ENCODE data around the gene PLEKHG1. TPM values are rescaled to one million over a fixed set of nuclear protein-coding genes. Genes with fewer than 3 reads are reported as not detected.

Gene PLEKHG1
- total RNA-seq, 1 donor from 2014 or later = 0.57 TPM

DNA sequence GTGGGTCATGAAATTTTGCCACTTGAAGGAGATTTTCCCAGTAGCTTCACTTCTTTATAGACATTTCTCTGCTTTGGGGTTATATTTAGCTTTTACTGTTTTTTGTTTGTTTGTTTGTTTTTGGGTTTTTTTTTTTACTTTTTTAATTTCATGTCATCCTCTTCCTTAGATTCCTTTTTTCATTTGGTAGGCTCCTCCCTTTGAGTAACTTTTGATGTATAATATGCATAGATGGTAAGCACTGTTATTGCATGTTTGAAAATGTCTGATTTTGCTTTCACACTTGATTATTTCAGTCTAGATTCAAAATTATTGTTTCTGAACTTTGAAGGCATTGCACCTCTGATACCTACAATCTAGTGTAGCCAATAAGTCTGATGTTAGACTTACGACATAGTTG is 37.6 kb downstream of the PLEKHG1 start:
- intact Hi-C loops (cut with micrococcal nuclease) = no loop called here

DNA sequence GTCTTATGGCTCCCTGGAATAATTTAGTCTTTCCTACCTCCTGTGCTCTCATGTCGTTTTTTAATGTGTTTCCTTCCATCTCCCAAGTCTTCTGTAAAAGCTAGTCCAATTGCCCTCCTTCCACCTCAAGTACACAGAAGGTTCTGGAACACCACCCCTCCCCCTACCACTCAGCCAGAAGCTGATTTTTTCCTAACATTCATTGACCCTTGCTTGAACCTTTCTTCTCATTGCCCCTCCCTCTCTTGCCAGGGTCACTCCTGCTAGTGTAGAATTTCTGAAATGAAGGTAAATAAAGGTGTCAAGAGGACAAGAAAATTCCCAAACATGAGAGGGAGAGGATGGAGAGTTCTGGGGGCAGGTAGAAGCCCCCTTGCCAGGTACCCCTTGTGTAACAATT is 38.6 kb downstream of the PLEKHG1 start:
- intact Hi-C loops (cut with micrococcal nuclease) = no loop called here

DNA sequence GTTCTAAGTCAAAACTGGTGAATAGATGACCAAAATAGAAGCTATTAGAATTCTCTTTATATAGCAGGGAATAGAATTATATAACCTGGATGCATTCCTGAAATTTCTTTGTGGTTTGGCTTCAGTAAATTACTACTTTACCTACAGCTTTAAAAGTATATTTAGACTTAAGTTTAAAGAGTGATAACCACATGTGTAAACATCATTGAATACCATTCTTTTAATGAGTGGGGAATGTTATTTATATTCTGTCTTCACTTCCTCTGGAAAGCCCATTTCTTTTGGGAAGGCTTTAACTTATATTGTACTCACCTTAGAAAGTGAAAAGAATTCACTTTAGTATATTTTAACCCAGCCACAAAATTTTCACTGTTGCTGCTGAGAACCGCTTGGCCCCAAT is 39.1 kb downstream of the PLEKHG1 start:
- intact Hi-C loops (cut with micrococcal nuclease) = no loop called here

DNA sequence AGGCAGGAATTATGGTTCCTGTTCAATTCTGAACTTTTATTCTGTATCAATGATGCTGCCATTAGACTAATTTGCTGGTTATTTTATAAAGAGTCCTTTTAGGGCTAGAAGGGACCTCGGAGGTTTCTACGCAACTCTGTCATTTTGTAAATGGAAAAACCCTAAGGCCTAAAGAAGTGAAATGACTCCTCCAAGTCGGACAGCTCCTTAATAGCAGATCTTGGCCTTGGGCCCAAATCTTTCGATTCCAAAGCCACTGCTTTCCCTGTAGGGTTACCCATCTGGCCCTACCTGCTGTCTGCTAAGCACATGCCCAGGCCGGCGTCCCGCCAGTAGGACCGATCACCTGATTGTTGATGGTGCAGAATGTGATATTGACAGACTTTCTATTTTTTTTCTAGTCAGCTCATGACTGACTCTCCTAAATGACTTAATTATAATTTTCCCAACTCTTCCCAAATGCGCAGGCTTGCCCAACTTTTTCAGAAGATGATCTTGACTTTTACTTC is 40.2 kb downstream of the PLEKHG1 start:
- intact Hi-C loops (cut with micrococcal nuclease) = no loop called here

DNA sequence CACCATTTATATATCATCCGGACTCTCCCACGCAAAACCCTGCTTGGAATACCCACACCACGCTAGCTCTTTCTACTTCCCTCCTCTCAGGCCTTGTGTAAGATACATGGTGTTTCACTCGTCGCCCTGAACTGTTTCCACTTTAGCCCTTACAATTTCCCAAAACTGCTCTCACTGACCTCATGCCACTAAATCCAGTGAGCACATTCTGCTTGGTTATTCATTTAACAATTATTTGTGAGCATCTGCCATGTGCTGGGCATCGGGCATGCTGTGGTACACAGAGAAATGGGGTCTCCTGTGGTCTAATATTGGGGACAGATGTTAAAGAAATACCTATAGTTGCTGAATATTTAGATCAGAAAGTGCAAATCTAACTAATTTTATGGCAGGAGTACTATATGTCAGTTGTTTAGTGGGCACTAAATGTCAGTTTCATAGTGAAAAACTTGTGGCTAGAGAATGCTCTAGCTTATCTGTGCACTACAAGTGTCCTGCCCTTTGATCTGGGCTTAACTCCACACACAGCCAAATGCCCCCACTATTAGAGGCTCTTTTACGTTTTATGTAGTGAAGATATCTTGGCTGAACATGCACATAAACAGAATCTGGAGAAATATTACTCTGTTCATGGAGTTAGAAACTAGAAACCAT is 41.0 kb downstream of the PLEKHG1 start:
- intact Hi-C loops (cut with micrococcal nuclease) = no loop called here

DNA sequence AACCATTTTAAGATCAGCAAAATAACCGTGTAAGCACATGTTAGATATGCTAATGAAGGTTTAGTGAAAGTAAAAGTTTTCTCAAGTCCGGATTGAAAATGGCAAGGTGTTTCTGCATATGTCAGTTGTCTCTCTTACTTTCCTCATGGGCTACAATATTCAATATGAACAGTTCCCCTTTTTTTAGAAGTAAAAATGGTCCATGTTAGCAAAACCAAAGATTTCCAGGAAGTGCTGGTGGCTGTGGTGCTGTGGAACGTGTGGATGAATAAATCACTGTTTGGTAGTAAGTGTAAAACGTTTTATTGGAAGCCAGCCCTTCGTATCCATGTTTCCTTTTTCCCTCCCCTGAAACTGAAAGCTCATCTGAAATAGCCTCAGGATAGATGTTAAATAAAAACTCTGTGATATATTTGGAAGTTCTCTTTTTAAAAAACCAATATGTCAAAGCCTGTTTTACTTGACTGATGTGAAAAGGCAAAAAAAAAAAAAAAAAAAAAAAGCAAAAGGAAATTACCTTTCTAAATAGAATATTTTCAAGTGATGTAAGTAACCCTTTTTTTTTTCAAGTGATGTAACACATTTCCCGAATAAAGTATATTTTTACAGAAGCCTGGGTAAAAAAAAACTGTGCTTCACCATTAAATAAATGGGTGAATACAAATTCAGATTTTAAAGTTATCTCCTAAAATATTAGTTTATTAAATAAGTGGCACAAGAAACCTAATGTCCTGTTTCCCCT is 41.9 kb downstream of the PLEKHG1 start:
- intact Hi-C loops (cut with micrococcal nuclease) = no loop called here

DNA sequence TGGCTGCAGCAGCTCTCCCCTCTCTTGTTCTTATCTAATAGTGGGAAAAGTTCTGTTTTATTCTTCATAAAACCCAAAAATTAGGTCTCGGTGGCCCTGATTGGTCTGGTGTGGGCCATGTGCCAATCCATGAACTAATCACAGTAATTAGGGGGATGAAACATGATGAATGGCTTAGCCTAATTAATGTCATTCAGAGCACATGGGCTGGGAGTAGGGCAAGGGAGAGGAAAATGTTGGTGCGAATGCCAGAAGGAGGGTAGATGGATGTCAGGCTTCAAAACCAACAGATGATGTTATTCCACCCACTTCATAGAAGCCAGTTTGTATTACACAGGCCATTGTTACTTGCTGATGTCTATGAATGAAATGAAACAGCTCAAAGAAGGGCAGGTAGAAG is 46.5 kb downstream of the PLEKHG1 start:
- intact Hi-C loops (cut with micrococcal nuclease) = no loop called here

DNA sequence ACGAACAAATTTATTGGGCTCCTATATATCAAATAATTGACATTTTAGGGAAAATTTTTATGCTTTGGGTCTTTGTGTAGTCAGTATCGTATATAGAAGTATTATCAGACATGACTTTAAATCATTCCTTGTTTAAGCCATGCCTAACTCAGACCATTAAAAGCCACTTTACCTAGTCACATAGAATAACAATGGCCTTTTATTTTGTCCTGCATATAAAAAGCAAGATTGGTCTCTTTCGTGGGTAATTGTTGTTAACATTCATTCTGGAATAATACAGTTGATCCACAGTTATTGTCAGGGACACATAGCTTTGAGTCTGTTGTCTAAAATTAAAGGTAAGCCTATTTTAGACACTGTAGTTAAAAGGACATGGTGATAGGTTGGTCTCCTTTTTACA is 47.4 kb downstream of the PLEKHG1 start:
- intact Hi-C loops (cut with micrococcal nuclease) = no loop called here

Other genes with a start within 250 kb of the PLEKHG1 start
- gene IYD, start 230.9 kb upstream of the PLEKHG1 start, total RNA-seq = not detected in 2 replicates